Neural cell (in vitro differentiated cells): ENCODE data around the gene LPP.

Experiments
- EP300 ChIP-seq: fragments of 450-650 bp; conservative IDR thresholded peaks from 2 replicates; pipeline ENCODE4 v1.6.1; 2014; ENCODE audit warnings: antibody characterized with exemption, mild to moderate bottlenecking, moderate library complexity; ENCODE audit not compliant: poor library complexity, severe bottlenecking
- EZH2 ChIP-seq: fragments of 200-600, 300-800 bp; shearing (Covaris generic), sonication (generic); IDR thresholded peaks from 2 replicates; pipeline ENCODE4 v1.6.1; 2014; ENCODE audit warnings: antibody characterized with exemption, low read length, borderline replicate concordance, mild to moderate bottlenecking; ENCODE audit not compliant: insufficient read depth, poor library complexity, severe bottlenecking
- POLR2AphosphoS5 ChIP-seq: IDR thresholded peaks from 2 replicates; pipeline ENCODE4 v1.6.1; 2012
- RAD21 ChIP-seq: fragments of 450-650 bp; conservative IDR thresholded peaks from 2 replicates; pipeline ENCODE4 v1.6.1; 2014; ENCODE audit warnings: antibody characterized with exemption, mild to moderate bottlenecking, moderate library complexity
- REST ChIP-seq: IDR thresholded peaks from 2 replicates; pipeline ENCODE4 v1.6.1; 2012; ENCODE audit warnings: borderline replicate concordance
- SMC3 ChIP-seq: fragments of 450-650 bp; conservative IDR thresholded peaks from 2 replicates; pipeline ENCODE4 v1.6.1; 2014; ENCODE audit warnings: antibody characterized with exemption, mild to moderate bottlenecking, moderate library complexity; ENCODE audit not compliant: poor library complexity
- TAF1 ChIP-seq: IDR thresholded peaks from 2 replicates; pipeline ENCODE4 v1.6.1; 2012; ENCODE audit warnings: low read depth
- TF ChIP-seq, protein P1 (sequence below): fragments of 450-650 bp; IDR thresholded peaks from 2 replicates; pipeline ENCODE4 v1.5.1; 2014; ENCODE audit warnings: antibody characterized with exemption, mild to moderate bottlenecking, moderate library complexity; ENCODE audit not compliant: poor library complexity, severe bottlenecking

- TF ChIP-seq, protein P1, sequence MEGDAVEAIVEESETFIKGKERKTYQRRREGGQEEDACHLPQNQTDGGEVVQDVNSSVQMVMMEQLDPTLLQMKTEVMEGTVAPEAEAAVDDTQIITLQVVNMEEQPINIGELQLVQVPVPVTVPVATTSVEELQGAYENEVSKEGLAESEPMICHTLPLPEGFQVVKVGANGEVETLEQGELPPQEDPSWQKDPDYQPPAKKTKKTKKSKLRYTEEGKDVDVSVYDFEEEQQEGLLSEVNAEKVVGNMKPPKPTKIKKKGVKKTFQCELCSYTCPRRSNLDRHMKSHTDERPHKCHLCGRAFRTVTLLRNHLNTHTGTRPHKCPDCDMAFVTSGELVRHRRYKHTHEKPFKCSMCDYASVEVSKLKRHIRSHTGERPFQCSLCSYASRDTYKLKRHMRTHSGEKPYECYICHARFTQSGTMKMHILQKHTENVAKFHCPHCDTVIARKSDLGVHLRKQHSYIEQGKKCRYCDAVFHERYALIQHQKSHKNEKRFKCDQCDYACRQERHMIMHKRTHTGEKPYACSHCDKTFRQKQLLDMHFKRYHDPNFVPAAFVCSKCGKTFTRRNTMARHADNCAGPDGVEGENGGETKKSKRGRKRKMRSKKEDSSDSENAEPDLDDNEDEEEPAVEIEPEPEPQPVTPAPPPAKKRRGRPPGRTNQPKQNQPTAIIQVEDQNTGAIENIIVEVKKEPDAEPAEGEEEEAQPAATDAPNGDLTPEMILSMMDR, result no peak
- no peak for TF ChIP-seq EZH2
- no peak for TF ChIP-seq RAD21
- TF ChIP-seq REST, result no peak
- no peak for TF ChIP-seq POLR2AphosphoS5
- TF ChIP-seq EP300, result no peak
- no peak for TF ChIP-seq SMC3
- TF ChIP-seq TAF1, result no peak
These were observed 448.7 kb downstream of the LPP start for GRCh38 chr3:188602620-188603019.
